Thoracic aorta (tissue), 2 donors: ENCODE measurements around the gene FXYD7. TPM values are rescaled to one million over a fixed set of nuclear protein-coding genes. Genes with fewer than 3 reads are reported as not detected.

Experiments
- ATAC-seq: fragments of 150-250 bp; one replicate; pipeline ENCODE4 v1.8.0; 2017; ENCODE audit warnings: low read depth; ENCODE audit not compliant: insufficient number of reproducible peaks, low FRiP score
- DNase-seq: peaks from one replicate; pipeline ENCODE4 v3.0.0-alpha.2; 2020; ENCODE audit warnings: low spot score
- H3K27ac ChIP-seq, 2 donors: fragments of 200-600 bp; sonication (generic); 1 replicate in 1 of 2; 2 replicates in 1 of 2; pipeline ENCODE4 v1.5.1; 2016; ENCODE audit warnings: mild to moderate bottlenecking in 2 of 2, moderate library complexity in 2 of 2
- H3K27me3 ChIP-seq: fragments of 200-600 bp; sonication (generic); replicated peaks from 2 replicates; pipeline ENCODE4 v1.6.0; 2016; ENCODE audit warnings: mild to moderate bottlenecking; ENCODE audit not compliant: insufficient read depth
- H3K36me3 ChIP-seq: fragments of 200-600 bp; sonication (generic); one replicate; pipeline ENCODE4 v1.5.1; 2016
- H3K4me1 ChIP-seq, 2 donors: fragments of 200-600 bp; sonication (generic); 1 replicate in 1 of 2; 2 replicates in 1 of 2; pipeline versions ENCODE4 v1.5.1 to v1.6.0; 2016; ENCODE audit warnings: low read depth in 2 of 2, mild to moderate bottlenecking in 1 of 2; ENCODE audit not compliant: control insufficient read depth in 1 of 2
- H3K4me3 ChIP-seq: fragments of 200-600 bp; sonication (generic); 2 replicates; pipeline ENCODE4 v1.5.1; 2016; ENCODE audit warnings: mild to moderate bottlenecking
- H3K9me3 ChIP-seq: fragments of 200-600 bp; sonication (generic); 2 replicates; pipeline ENCODE4 v1.5.1; 2016
- total RNA-seq, 2 donors: library from RNA; depleted of rRNA; stranded (reverse); fragments of >200 nt; gene quantifications; one replicate each; pipeline versions ENCODE4 v1.1.0 to v1.2.3, GENCODE V29; 2016
- TF ChIP-seq, protein P1 (sequence below): fragments of 200-600 bp; sonication (generic); IDR thresholded peaks from one replicate; pipeline ENCODE4 v1.5.1; 2019; ENCODE audit warnings: antibody characterized with exemption

FXYD7 gene
- total RNA-seq, 2 donors from 2014 or later: not detected

DNA sequence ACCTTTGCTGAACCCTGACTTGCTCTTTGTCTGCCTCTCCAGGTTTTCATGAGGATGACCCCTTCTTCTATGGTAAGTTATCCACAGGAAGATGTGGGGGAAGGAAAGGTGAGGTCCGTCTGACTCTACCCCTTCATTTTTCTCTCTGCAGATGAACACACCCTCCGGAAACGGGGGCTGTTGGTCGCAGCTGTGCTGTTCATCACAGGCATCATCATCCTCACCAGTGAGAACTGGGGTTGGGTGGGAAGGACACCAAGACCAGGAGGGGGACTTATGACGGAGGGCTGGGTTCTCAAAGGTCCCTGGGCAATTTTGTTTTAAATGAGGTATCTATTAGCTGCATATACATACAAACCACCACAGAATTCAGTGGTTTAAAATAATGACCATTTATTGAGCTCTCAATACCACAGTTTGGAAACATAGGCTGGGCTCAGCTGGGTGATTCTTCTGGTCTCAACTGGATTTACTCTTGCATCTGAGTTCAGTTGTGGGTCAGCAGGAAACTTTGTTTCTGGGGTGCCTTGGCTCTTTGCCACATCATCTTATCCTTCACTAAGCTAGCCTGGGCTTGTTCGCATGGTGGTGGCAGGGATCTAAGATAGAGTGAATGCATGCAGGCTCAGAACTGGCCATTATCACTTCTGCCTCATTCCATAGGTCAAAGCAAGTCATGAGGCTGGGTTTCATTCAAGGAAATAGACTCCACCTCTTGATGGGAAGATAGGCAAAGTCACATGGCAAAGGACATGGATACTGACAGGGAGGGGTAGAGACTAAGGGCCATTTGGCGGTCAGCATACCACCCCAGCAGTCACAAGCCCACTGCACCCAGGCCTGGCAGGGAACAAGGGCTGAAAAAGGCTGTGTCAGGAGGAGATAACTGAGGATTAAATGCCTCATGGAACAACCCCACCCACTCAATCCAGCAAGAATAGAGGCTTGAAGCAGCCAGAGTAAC lies 23.3 kb downstream of the FXYD7 start:
- TF ChIP-seq, protein P1, sequence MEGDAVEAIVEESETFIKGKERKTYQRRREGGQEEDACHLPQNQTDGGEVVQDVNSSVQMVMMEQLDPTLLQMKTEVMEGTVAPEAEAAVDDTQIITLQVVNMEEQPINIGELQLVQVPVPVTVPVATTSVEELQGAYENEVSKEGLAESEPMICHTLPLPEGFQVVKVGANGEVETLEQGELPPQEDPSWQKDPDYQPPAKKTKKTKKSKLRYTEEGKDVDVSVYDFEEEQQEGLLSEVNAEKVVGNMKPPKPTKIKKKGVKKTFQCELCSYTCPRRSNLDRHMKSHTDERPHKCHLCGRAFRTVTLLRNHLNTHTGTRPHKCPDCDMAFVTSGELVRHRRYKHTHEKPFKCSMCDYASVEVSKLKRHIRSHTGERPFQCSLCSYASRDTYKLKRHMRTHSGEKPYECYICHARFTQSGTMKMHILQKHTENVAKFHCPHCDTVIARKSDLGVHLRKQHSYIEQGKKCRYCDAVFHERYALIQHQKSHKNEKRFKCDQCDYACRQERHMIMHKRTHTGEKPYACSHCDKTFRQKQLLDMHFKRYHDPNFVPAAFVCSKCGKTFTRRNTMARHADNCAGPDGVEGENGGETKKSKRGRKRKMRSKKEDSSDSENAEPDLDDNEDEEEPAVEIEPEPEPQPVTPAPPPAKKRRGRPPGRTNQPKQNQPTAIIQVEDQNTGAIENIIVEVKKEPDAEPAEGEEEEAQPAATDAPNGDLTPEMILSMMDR: no peak

DNA sequence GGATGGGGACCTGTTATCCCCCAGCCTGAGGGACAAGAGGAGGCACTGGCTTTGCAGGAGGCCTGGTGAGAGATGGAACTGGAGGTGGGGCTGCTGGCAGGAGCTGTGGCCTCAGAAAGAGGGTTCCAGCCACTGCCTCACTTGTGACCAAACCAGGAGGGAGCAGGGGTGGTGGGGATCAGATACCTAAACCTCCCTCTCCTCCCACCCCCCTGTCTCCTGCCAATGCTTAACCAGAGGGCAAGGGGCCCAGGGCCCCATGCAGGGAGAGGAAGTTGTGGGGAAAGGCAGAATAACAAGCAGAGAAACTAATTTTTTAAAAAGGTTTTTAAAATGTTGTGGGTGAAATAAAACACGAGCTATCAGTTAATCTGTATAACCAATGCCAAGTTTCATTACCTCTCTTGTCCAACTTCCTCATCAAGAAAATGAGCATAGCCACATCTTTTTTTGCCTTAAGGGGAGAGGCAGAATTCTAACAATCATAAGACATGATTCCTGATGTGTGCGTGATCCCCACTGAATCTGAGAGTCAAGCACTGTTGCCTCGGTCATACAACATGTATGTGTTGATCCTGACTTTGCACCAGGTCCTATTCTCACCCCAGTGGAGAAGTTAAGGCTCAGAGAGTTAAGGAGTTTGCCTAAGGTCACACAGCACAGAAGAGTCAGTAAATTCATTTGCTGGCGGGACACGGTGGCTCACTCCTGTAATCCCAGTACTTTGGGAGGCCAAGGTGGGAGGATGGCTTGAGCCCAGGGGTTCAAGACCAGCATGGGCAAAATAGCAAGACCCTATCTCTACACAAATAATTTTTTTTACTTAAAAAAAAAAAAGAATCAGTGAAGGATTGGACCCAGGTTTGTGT lies 24.4 kb downstream of the FXYD7 start:
- ATAC-seq (no peak), DNase-seq (no peak)
- TF ChIP-seq, protein P1: no peak
- Histone ChIP-seq H3K36me3 (peaks cover 20% of the 10 kb centered on the region), H3K4me3 (no peak overlapping the region), H3K27ac (no peak overlapping the region), H3K4me1 (no peaks in the 10 kb centered on the region), H3K27me3 (no peaks in the 10 kb centered on the region), H3K9me3 (peaks cover 14% of the 10 kb centered on the region)

More for the DNA sequence above, 23.3 kb downstream of the FXYD7 start:
- no peak for ATAC-seq
- H3K36me3 ChIP-seq: peaks cover 20% of the 10 kb centered on the region
- H3K4me3 ChIP-seq: no peak overlapping the region
- no peak overlapping the region for H3K27ac ChIP-seq
- H3K4me1 ChIP-seq: no peaks in the 10 kb centered on the region
- no peaks in the 10 kb centered on the region for H3K27me3 ChIP-seq
- no peak for DNase-seq
- H3K9me3 ChIP-seq: peaks cover 14% of the 10 kb centered on the region

DNA sequence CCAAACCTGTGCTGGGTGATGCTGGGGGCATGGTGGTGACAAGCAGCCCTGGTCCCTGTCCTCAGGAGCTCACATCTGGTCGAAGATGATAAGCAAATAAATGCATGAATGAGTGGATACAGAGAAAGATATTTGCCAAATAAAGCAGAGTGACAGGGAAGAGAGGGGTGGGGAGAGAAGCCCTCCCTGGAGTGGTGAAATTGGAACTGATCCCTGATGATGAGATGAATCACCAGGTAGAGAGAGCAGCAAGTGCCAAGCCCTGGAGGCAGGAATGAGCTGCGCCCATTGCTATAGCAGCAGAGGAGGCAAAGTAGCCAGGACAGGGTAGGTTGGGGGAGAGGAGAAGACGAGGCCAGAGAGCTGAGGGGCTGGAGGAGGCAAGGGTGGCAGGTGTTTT lies 25.1 kb downstream of the FXYD7 start:
- Histone ChIP-seq H3K27me3 (no peaks in the 10 kb centered on the region), H3K9me3 (peaks cover 14% of the 10 kb centered on the region), H3K27ac (no peak overlapping the region), H3K36me3 (peaks cover 20% of the 10 kb centered on the region), H3K4me3 (no peak overlapping the region), H3K4me1 (no peaks in the 10 kb centered on the region)
- no peak for DNase-seq
- ATAC-seq: no peak
- TF ChIP-seq, protein P1: no peak

DNA sequence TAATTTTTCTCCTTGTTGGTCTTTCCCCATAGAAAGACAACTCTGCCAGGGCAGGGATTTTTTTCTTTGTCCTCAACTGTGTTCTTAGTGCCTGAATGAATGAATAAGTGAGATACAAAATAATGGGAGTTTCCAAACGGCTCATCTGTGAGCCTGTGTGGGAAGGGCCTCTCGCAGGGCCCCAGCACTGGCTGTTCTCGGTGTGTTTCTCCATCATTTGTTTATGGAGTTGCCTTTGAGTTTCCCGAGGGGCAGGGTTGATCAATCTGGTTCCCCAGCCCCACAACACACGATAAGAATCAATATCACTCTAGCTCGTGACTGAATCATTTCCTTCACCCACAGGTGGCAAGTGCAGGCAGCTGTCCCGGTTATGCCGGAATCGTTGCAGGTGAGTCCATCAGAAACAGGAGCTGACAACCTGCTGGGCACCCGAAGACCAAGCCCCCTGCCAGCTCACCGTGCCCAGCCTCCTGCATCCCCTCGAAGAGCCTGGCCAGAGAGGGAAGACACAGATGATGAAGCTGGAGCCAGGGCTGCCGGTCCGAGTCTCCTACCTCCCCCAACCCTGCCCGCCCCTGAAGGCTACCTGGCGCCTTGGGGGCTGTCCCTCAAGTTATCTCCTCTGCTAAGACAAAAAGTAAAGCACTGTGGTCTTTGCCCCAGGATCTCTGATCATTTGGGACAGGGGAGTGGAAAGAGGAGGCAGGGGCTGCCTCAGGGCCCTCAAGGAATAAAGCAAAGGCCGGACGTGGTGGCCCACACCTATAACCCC lies 26.4 kb downstream of the FXYD7 start:
- peaks cover 9% of the 10 kb centered on the region for H3K9me3 ChIP-seq
- no peak for ATAC-seq
- H3K27ac ChIP-seq: no peak overlapping the region

More for the DNA sequence above, 26.4 kb downstream of the FXYD7 start:
- TF ChIP-seq, protein P1: no peak
- DNase-seq: no peak
- Histone ChIP-seq H3K36me3 (peaks cover 13% of the 10 kb centered on the region), H3K4me3 (no peak overlapping the region), H3K27me3 (no peaks in the 10 kb centered on the region), H3K4me1 (no peaks in the 10 kb centered on the region)
